Mesenchymal stem cell (in vitro differentiated cells and primary cell): Measurements from ENCODE around the gene ZFYVE19.

ENCODE experiments used
- DNase-seq: peaks from one replicate; pipeline ENCODE4 v3.0.0-alpha.2; 2013
- H2AFZ ChIP-seq: one replicate; pipeline ENCODE4 v1.6.1; 2013; ENCODE audit warnings: low read depth, mild to moderate bottlenecking, control low read depth, inconsistent platforms, low read length, moderate library complexity
- H2AK5ac ChIP-seq: 2 replicates; pipeline ENCODE4 v1.6.1; 2013; ENCODE audit warnings: low read length, moderate library complexity, mild to moderate bottlenecking, inconsistent platforms; ENCODE audit not compliant: severe bottlenecking
- H2BK120ac ChIP-seq: one replicate; pipeline ENCODE4 v1.6.1; 2013; ENCODE audit warnings: low read depth, mild to moderate bottlenecking, inconsistent platforms, low read length, moderate library complexity
- H2BK12ac ChIP-seq, 2 experiments: one replicate each; pipeline ENCODE4 v1.6.1; 2013; ENCODE audit warnings: inconsistent platforms in 2 of 2, low read length in 2 of 2, mild to moderate bottlenecking in 2 of 2, moderate library complexity in 2 of 2, control low read depth in 1 of 2
- H2BK15ac ChIP-seq: one replicate; pipeline ENCODE4 v1.6.1; 2013; ENCODE audit warnings: mild to moderate bottlenecking, low read depth, inconsistent platforms; ENCODE audit not compliant: poor library complexity, severe bottlenecking
- H2BK5ac ChIP-seq: 2 replicates; pipeline ENCODE4 v1.6.1; 2013; ENCODE audit warnings: low read depth, mild to moderate bottlenecking, low read length, control low read depth, inconsistent platforms; ENCODE audit not compliant: poor library complexity, severe bottlenecking
- H3K14ac ChIP-seq, 2 experiments: one replicate each; pipeline ENCODE4 v1.6.1; 2013; ENCODE audit warnings: inconsistent platforms in 2 of 2, low read length in 2 of 2, control low read depth in 1 of 2, mild to moderate bottlenecking in 1 of 2, moderate library complexity in 1 of 2
- H3K18ac ChIP-seq, 2 experiments: one replicate each; pipeline ENCODE4 v1.6.1; 2013; ENCODE audit warnings: inconsistent platforms in 2 of 2, low read length in 2 of 2, control low read depth in 1 of 2, low read depth in 1 of 2, mild to moderate bottlenecking in 1 of 2
- H3K23ac ChIP-seq, 2 experiments: one replicate each; pipeline ENCODE4 v1.6.1; 2013; ENCODE audit warnings: inconsistent platforms in 2 of 2, low read length in 2 of 2, mild to moderate bottlenecking in 2 of 2, moderate library complexity in 2 of 2, control low read depth in 1 of 2
- H3K27ac ChIP-seq: 2 replicates; pipeline ENCODE4 v1.5.1; 2013; ENCODE audit warnings: mild to moderate bottlenecking, moderate library complexity, low read length, control low read depth, inconsistent platforms; ENCODE audit not compliant: poor library complexity, severe bottlenecking
- H3K27me3 ChIP-seq, 2 experiments: 2 replicates each; pipeline versions ENCODE4 v1.6.1 to v1.7.0; 2013; ENCODE audit warnings: low read length in 2 of 2, mild to moderate bottlenecking in 2 of 2, moderate library complexity in 2 of 2, control low read depth in 1 of 2, inconsistent platforms in 1 of 2; ENCODE audit not compliant: control insufficient read depth in 1 of 2, insufficient read depth in 1 of 2
- H3K36me3 ChIP-seq, 2 experiments: 2 replicates each; pipeline versions ENCODE4 v1.6.1 to v1.7.0; 2013; ENCODE audit warnings: low read length in 2 of 2, control low read depth in 1 of 2, inconsistent platforms in 1 of 2, low read depth in 1 of 2, mild to moderate bottlenecking in 1 of 2; ENCODE audit not compliant: insufficient read depth in 2 of 2, control insufficient read depth in 1 of 2
- H3K4ac ChIP-seq, 2 experiments: one replicate each; pipeline ENCODE4 v1.6.1; 2013; ENCODE audit warnings: inconsistent platforms in 2 of 2, low read length in 2 of 2, mild to moderate bottlenecking in 2 of 2, moderate library complexity in 2 of 2, control low read depth in 1 of 2, low read depth in 1 of 2
- H3K4me1 ChIP-seq: 2 replicates; pipeline ENCODE4 v1.6.1; 2013; ENCODE audit warnings: low read depth, low read length, control low read depth; ENCODE audit not compliant: control insufficient read depth, insufficient read depth
- H3K4me2 ChIP-seq: 2 replicates; pipeline ENCODE4 v1.6.1; 2013; ENCODE audit warnings: low read length, mild to moderate bottlenecking, inconsistent platforms; ENCODE audit not compliant: poor library complexity, severe bottlenecking
- H3K4me3 ChIP-seq, 2 experiments: 2 replicates each; pipeline versions ENCODE4 v1.5.1 to v1.7.0; 2013; ENCODE audit warnings: low read length in 2 of 2, mild to moderate bottlenecking in 2 of 2, control low read depth in 1 of 2, low read depth in 1 of 2; ENCODE audit not compliant: insufficient read depth in 1 of 2
- H3K79me1 ChIP-seq: replicated peaks from 2 replicates; pipeline ENCODE4 v1.6.1; 2013; ENCODE audit warnings: mild to moderate bottlenecking, control low read depth, low read length, inconsistent platforms; ENCODE audit not compliant: poor library complexity, severe bottlenecking
- H3K9ac ChIP-seq: 2 replicates; pipeline ENCODE4 v1.7.0; 2013; ENCODE audit warnings: mild to moderate bottlenecking, low read length, moderate library complexity
- H3K9me3 ChIP-seq: 2 replicates; pipeline ENCODE4 v1.7.0; 2013; ENCODE audit warnings: mild to moderate bottlenecking, low read length; ENCODE audit not compliant: control insufficient read depth
- H4K8ac ChIP-seq: one replicate; pipeline ENCODE4 v1.6.1; 2013; ENCODE audit warnings: inconsistent platforms, mild to moderate bottlenecking, low read length, moderate library complexity
- H4K91ac ChIP-seq: one replicate; pipeline ENCODE4 v1.6.1; 2013; ENCODE audit warnings: mild to moderate bottlenecking, low read length, inconsistent platforms
- WGBS: methylation state at CpG from one replicate; pipeline ENCODE4 v1.1.7; 2013; ENCODE audit warnings: mixed read lengths; 5-methylcytosine and 5-hydroxymethylcytosine counted together

Gene ZFYVE19

GRCh38 chr15:40825661-40826422, 19.0 kb downstream of the ZFYVE19 start:
- H2AFZ ChIP-seq: peak overlapping the region; percentile 43
- no peak overlapping the region for H4K91ac ChIP-seq
- no peak overlapping the region for H3K27ac ChIP-seq
- H3K27me3 ChIP-seq: peaks cover 3 to 44% of the 10 kb centered on the region in 2 experiments
- no peak overlapping the region for H2BK12ac ChIP-seq
- H3K9ac ChIP-seq: no peak overlapping the region
- H3K23ac ChIP-seq: peak overlapping the region in 1 of 2 experiments; percentile 11
- no peak overlapping the region for H2BK15ac ChIP-seq
- DNase-seq: peak; percentile 56
- 70% methylated on average over 5 of the region's 5 CpGs for WGBS
- no peak overlapping the region for H3K14ac ChIP-seq
- H3K4ac ChIP-seq: no peak overlapping the region
- no peak overlapping the region for H4K8ac ChIP-seq
- no peak overlapping the region for H3K4me3 ChIP-seq
- peak overlapping the region; percentile 19 for H3K4me2 ChIP-seq
- no peak overlapping the region for H2BK120ac ChIP-seq
- no peaks in the 10 kb centered on the region for H3K79me1 ChIP-seq
- no peak overlapping the region for H2BK5ac ChIP-seq
- H3K36me3 ChIP-seq: no peaks in the 10 kb centered on the region
- no peaks in the 10 kb centered on the region for H3K9me3 ChIP-seq
- H2AK5ac ChIP-seq: no peak overlapping the region
- H3K4me1 ChIP-seq: peaks cover 4% of the 10 kb centered on the region
- H3K18ac ChIP-seq: no peak overlapping the region

- no peak overlapping the region for H3K27ac ChIP-seq
- no peak overlapping the region for H2BK12ac ChIP-seq
- no peaks in the 10 kb centered on the region for H3K36me3 ChIP-seq
- H2AFZ ChIP-seq: no peak overlapping the region
- no peak overlapping the region for H2BK120ac ChIP-seq
- H3K79me1 ChIP-seq: no peaks in the 10 kb centered on the region
- H3K9ac ChIP-seq: no peak overlapping the region
- H3K4me2 ChIP-seq: no peak overlapping the region
- no peak overlapping the region for H3K4ac ChIP-seq
- no peak overlapping the region for H4K8ac ChIP-seq
- WGBS: 88% methylated on average over 3 of the region's 4 CpGs
- no peak overlapping the region for H3K4me3 ChIP-seq
- H3K27me3 ChIP-seq: peaks cover 3 to 44% of the 10 kb centered on the region in 2 experiments
- no peak overlapping the region for H3K23ac ChIP-seq
- no peak overlapping the region for H3K18ac ChIP-seq
- H4K91ac ChIP-seq: no peak overlapping the region
- H3K4me1 ChIP-seq: peaks cover 4% of the 10 kb centered on the region
- no peak overlapping the region for H3K14ac ChIP-seq
- no peak overlapping the region for H2AK5ac ChIP-seq
- no peak overlapping the region for H2BK15ac ChIP-seq
- no peak overlapping the region for H2BK5ac ChIP-seq
- H3K9me3 ChIP-seq: no peaks in the 10 kb centered on the region
- DNase-seq: no peak
Measured at GRCh38 chr15:40826423-40827075, 19.7 kb downstream of the ZFYVE19 start.

- Histone ChIP-seq H4K91ac (no peak within 1 kb of the TSS), H3K4me1 (peaks cover 4% of the 10 kb centered on the region), H2AK5ac (no peak within 1 kb of the TSS), H2BK12ac (no peak within 1 kb of the TSS), H3K27ac (no peak within 1 kb of the TSS), H3K9ac (no peak within 1 kb of the TSS), H2BK15ac (no peak within 1 kb of the TSS), H2AFZ (no peak within 1 kb of the TSS), H3K18ac (no peak within 1 kb of the TSS), H3K27me3 (peaks cover 3 to 44% of the 10 kb centered on the region in 2 experiments), H3K14ac (no peak within 1 kb of the TSS), H2BK120ac (no peak within 1 kb of the TSS), H3K23ac (no peak within 1 kb of the TSS), H2BK5ac (no peak within 1 kb of the TSS), H3K4me3 (no peak within 1 kb of the TSS), H3K79me1 (no peaks in the 10 kb centered on the region), H3K4ac (no peak within 1 kb of the TSS), H4K8ac (no peak within 1 kb of the TSS), H3K36me3 (no peaks in the 10 kb centered on the region), H3K9me3 (no peaks in the 10 kb centered on the region), H3K4me2 (no peak within 1 kb of the TSS)
- WGBS: 89% methylated on average over 6 of the region's 6 CpGs
- DNase-seq: no peak
Measured at GRCh38 chr15:40828447-40829036, 21.7 kb downstream of the ZFYVE19 start, which contains the start of gene PPP1R14D. Gene PPP1R14D (minus strand): TSS chr15:40828708. CDS start chr15:40828641, 67 bp downstream.

GRCh38 chr15:40829115-40829514, 22.2 kb downstream of the ZFYVE19 start:
- Histone ChIP-seq H2BK5ac (no peak overlapping the region), H2BK15ac (no peak overlapping the region), H3K4me3 (no peak overlapping the region), H2AFZ (no peak overlapping the region), H3K27me3 (peaks cover 3 to 42% of the 10 kb centered on the region in 2 experiments), H3K18ac (no peak overlapping the region), H4K91ac (no peak overlapping the region), H3K4me2 (no peak overlapping the region), H3K36me3 (no peaks in the 10 kb centered on the region), H3K4ac (no peak overlapping the region), H3K4me1 (peaks cover 4% of the 10 kb centered on the region), H3K23ac (no peak overlapping the region), H2BK12ac (no peak overlapping the region), H4K8ac (no peak overlapping the region), H3K27ac (no peak overlapping the region), H3K79me1 (no peaks in the 10 kb centered on the region), H2AK5ac (no peak overlapping the region), H2BK120ac (no peak overlapping the region), H3K9ac (no peak overlapping the region), H3K9me3 (no peaks in the 10 kb centered on the region), H3K14ac (no peak overlapping the region)
- no peak for DNase-seq
- WGBS: 91% methylated on average over 7 of the region's 7 CpGs
